Suprapubic skin (tissue), 4 donors: Measurements from ENCODE around the gene MS4A4A.

ENCODE experiments used
- EP300 ChIP-seq: sonication (generic); formaldehyde crosslinking; IDR thresholded peaks from one replicate; pipeline ENCODE4 v1.6.1; 2017; ENCODE audit warnings: antibody characterized with exemption
- POLR2AphosphoS5 ChIP-seq, 3 donors: sonication (generic); formaldehyde crosslinking; IDR thresholded peaks; one replicate each; pipeline ENCODE4 v1.6.1; 2017; ENCODE audit warnings: antibody characterized with exemption in 3 of 3
- TF ChIP-seq, protein P1 (sequence below), 2 donors: fragments of 200-600 bp in 1 of 2; fragments of 450-650 bp in 1 of 2; sonication (generic) in 1 of 2; IDR thresholded peaks; one replicate each; pipeline ENCODE4 v1.5.1; 2016 to 2019; ENCODE audit warnings: antibody characterized with exemption in 2 of 2, mild to moderate bottlenecking in 1 of 2, moderate library complexity in 1 of 2

DNA sequence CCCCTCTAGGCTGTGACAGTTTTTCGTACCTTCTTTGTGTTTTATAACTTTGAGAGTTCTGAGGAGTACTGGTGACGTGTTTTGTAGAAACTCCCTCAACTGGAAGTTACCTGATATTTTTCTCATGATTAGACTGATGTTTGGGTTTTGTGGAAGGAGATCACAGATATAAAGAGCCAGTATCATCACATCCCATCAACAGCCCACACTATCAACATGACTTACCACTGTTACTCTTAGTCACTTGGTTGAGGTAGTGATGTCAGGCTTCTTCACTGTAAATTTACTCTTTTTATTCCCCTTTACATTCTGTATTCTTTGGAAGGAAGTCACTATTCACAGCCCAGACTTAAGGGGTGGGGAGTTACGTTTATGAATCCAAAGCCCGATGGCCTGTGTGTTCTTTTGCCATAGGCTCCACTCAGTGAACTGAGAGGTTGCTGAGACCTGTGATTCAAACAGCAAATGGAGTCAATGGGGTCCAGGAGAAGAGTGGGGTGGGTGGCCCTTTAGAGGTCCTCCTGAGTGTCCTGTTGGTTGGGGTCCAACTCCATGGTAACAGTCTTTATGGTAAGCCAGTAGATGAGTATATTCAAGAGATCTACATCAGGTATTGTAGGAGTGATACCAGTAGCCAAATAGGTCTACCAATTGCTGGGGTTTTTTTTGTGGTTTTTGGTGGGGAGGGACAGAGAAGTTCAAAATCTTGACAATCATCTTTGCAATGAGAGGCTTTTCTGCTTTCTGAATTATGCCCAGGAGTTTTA, 22.3 kb upstream of the MS4A4A start:
- TF ChIP-seq, protein P1, sequence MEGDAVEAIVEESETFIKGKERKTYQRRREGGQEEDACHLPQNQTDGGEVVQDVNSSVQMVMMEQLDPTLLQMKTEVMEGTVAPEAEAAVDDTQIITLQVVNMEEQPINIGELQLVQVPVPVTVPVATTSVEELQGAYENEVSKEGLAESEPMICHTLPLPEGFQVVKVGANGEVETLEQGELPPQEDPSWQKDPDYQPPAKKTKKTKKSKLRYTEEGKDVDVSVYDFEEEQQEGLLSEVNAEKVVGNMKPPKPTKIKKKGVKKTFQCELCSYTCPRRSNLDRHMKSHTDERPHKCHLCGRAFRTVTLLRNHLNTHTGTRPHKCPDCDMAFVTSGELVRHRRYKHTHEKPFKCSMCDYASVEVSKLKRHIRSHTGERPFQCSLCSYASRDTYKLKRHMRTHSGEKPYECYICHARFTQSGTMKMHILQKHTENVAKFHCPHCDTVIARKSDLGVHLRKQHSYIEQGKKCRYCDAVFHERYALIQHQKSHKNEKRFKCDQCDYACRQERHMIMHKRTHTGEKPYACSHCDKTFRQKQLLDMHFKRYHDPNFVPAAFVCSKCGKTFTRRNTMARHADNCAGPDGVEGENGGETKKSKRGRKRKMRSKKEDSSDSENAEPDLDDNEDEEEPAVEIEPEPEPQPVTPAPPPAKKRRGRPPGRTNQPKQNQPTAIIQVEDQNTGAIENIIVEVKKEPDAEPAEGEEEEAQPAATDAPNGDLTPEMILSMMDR (IDR thresholded peaks at IDR 0.05), result no peak
- no peak for TF ChIP-seq POLR2AphosphoS5 (IDR thresholded peaks at IDR 0.05)
- TF ChIP-seq EP300, result no peak
